Neural crest cell (in vitro differentiated cells): ENCODE measurements around the gene PEX16. TPM values are rescaled to one million over a fixed set of nuclear protein-coding genes. Genes with fewer than 3 reads are reported as not detected.

Source experiments
- DNase-seq: peaks from one replicate; pipeline ENCODE4 v3.0.0; 2021; ENCODE audit warnings: low read depth, mixed read lengths, low spot score
- H3K27ac Mint-ChIP-seq: one replicate; pipeline ENCODE4 v1.8.0; 2021; ENCODE audit warnings: mild to moderate bottlenecking, mixed read lengths; ENCODE audit not compliant: unreplicated experiment
- H3K27me3 Mint-ChIP-seq: 2 replicates; pipeline ENCODE4 v1.8.0; 2021; ENCODE audit warnings: low read depth, mild to moderate bottlenecking, mixed read lengths
- H3K36me3 Mint-ChIP-seq: 2 replicates; pipeline ENCODE4 v1.8.0; 2021; ENCODE audit warnings: low read depth, mild to moderate bottlenecking, mixed read lengths
- H3K4me1 Mint-ChIP-seq: 2 replicates; pipeline ENCODE4 v1.8.0; 2021; ENCODE audit warnings: mixed read lengths
- H3K4me3 Mint-ChIP-seq: one replicate; pipeline ENCODE4 v1.8.0; 2021; ENCODE audit warnings: mild to moderate bottlenecking, mixed read lengths
- H3K9me3 Mint-ChIP-seq: 2 replicates; pipeline ENCODE4 v1.8.0; 2021; ENCODE audit warnings: mixed read lengths
- CTCF ChIP-seq: fragments of 200-600 bp; sonication (generic); conservative IDR thresholded peaks from 2 replicates; pipeline ENCODE4 v1.5.0; 2021; ENCODE audit warnings: antibody characterized with exemption, mild to moderate bottlenecking
- total RNA-seq: library from RNA; stranded (reverse); gene quantifications from 2 replicates; pipeline ENCODE4 v1.2.1, GENCODE V29; 2021

The PEX16 gene
- total RNA-seq, 1 donor from 2014 or later = 29.6 TPM

- peaks cover 11% of the 10 kb centered on the region for H3K4me1 Mint-ChIP-seq
- DNase-seq = peak; percentile 65
These were observed 44.9 kb downstream of the PEX16 start for GRCh38 chr11:45872651-45873356.

GRCh38 chr11:45871638-45872037, 46.0 kb downstream of the PEX16 start:
- peaks cover 3% of the 10 kb centered on the region for H3K36me3 Mint-ChIP-seq
- DNase-seq = no peak
- H3K9me3 Mint-ChIP-seq = no peaks in the 10 kb centered on the region
- peaks cover 10% of the 10 kb centered on the region for H3K4me1 Mint-ChIP-seq
- TF ChIP-seq CTCF = no peak
- no peak overlapping the region for H3K4me3 Mint-ChIP-seq
- H3K27ac Mint-ChIP-seq = no peak overlapping the region
- H3K27me3 Mint-ChIP-seq = no peaks in the 10 kb centered on the region

More at GRCh38 chr11:45872651-45873356, 44.9 kb downstream of the PEX16 start:
- peak; percentile 80 for TF ChIP-seq CTCF
- H3K36me3 Mint-ChIP-seq = peaks cover 6% of the 10 kb centered on the region
- no peak overlapping the region for H3K4me3 Mint-ChIP-seq
- H3K27ac Mint-ChIP-seq = no peak overlapping the region
- H3K9me3 Mint-ChIP-seq = no peaks in the 10 kb centered on the region
- no peaks in the 10 kb centered on the region for H3K27me3 Mint-ChIP-seq

GRCh38 chr11:45870706-45871105, 47.0 kb downstream of the PEX16 start:
- Mint-ChIP-seq H3K9me3 (no peaks in the 10 kb centered on the region), H3K27me3 (no peaks in the 10 kb centered on the region), H3K4me1 (peaks cover 5% of the 10 kb centered on the region), H3K36me3 (peaks cover 3% of the 10 kb centered on the region), H3K4me3 (no peak overlapping the region), H3K27ac (no peak overlapping the region)
- DNase-seq = no peak
- no peak for TF ChIP-seq CTCF

GRCh38 chr11:45869551-45869950, 48.1 kb downstream of the PEX16 start:
- H3K27me3 Mint-ChIP-seq = no peaks in the 10 kb centered on the region
- H3K4me3 Mint-ChIP-seq = no peak overlapping the region
- DNase-seq = no peak
- H3K36me3 Mint-ChIP-seq = peaks cover 3% of the 10 kb centered on the region
- peaks cover 5% of the 10 kb centered on the region for H3K4me1 Mint-ChIP-seq
- H3K27ac Mint-ChIP-seq = no peak overlapping the region
- no peaks in the 10 kb centered on the region for H3K9me3 Mint-ChIP-seq
- no peak for TF ChIP-seq CTCF

GRCh38 chr11:45864041-45864440, 53.6 kb downstream of the PEX16 start:
- H3K27ac Mint-ChIP-seq = no peak overlapping the region
- TF ChIP-seq CTCF = no peak
- no peaks in the 10 kb centered on the region for H3K36me3 Mint-ChIP-seq
- H3K4me3 Mint-ChIP-seq = no peak overlapping the region
- no peaks in the 10 kb centered on the region for H3K27me3 Mint-ChIP-seq
- H3K4me1 Mint-ChIP-seq = no peaks in the 10 kb centered on the region
- no peaks in the 10 kb centered on the region for H3K9me3 Mint-ChIP-seq
- DNase-seq = no peak
